HL-60/S4 treated with retinoic acid at 250 ng/mL for 4 days and 3 days (cell line): ENCODE measurements around the gene POLR2H.

Experiments used
- in situ Hi-C: fragments of 300-500 bp; cut with MboI; formaldehyde crosslinking; loops from 2 replicates; pipeline ENCODE4 v1.7.0; 2022; ENCODE audit warnings: low sequenced_read_pairs

Gene POLR2H

GRCh38 chr3:184351511-184352148 is 9.9 kb upstream of the POLR2H start:
- in situ Hi-C loops, result loop anchor here (25.0 kb wide), 2 partner anchors 186 to 411 kb away; no protein-coding TSS in a partner anchor

- in situ Hi-C loops, result loop anchor here (25.0 kb wide), 2 partner anchors 185 to 410 kb away; no protein-coding TSS in a partner anchor
Observed at GRCh38 chr3:184352149-184352785, 9.2 kb upstream of the POLR2H start.

- in situ Hi-C loops, result loop anchor here (25.0 kb wide), 2 partner anchors 184 to 409 kb away; no protein-coding TSS in a partner anchor
Observed at GRCh38 chr3:184352897-184353545, 8.5 kb upstream of the POLR2H start.

- in situ Hi-C loops, result loop anchor here (25.0 kb wide), 2 partner anchors 184 to 409 kb away; no protein-coding TSS in a partner anchor
Observed at GRCh38 chr3:184353546-184353941, 8.0 kb upstream of the POLR2H start.

GRCh38 chr3:184354121-184354728 is 7.3 kb upstream of the POLR2H start:
- in situ Hi-C loops, result loop anchor here (25.0 kb wide), 2 partner anchors 183 to 408 kb away; no protein-coding TSS in a partner anchor

- in situ Hi-C loops, result loop anchor here (25.0 kb wide), 2 partner anchors 183 to 408 kb away; no protein-coding TSS in a partner anchor
Observed at GRCh38 chr3:184354754-184355153, 6.8 kb upstream of the POLR2H start.

GRCh38 chr3:184355261-184356040 is 6.1 kb upstream of the POLR2H start:
- in situ Hi-C loops, result loop anchor here (25.0 kb wide), 2 partner anchors 182 to 407 kb away; no protein-coding TSS in a partner anchor

GRCh38 chr3:184357248-184358123 is 4.0 kb upstream of the POLR2H start:
- in situ Hi-C loops, result loop anchor here (25.0 kb wide), 2 partner anchors 180 to 405 kb away; no protein-coding TSS in a partner anchor

- in situ Hi-C loops, result loop anchor here (25.0 kb wide), 2 partner anchors 179 to 404 kb away; no protein-coding TSS in a partner anchor
Observed at GRCh38 chr3:184358124-184358767, 3.3 kb upstream of the POLR2H start.

GRCh38 chr3:184358921-184359350 is 2.6 kb upstream of the POLR2H start:
- in situ Hi-C loops, result loop anchor here (25.0 kb wide), 2 partner anchors 178 to 403 kb away; no protein-coding TSS in a partner anchor

- in situ Hi-C loops, result loop anchor here (25.0 kb wide), 2 partner anchors 178 to 403 kb away; no protein-coding TSS in a partner anchor
Observed at GRCh38 chr3:184359610-184360009, 1.9 kb upstream of the POLR2H start.

- in situ Hi-C loops, result loop anchor here (25.0 kb wide), 2 partner anchors 177 to 402 kb away; no protein-coding TSS in a partner anchor
Observed at GRCh38 chr3:184360070-184360928, 1.2 kb upstream of the POLR2H start.

- in situ Hi-C loops, result loop anchor here (25.0 kb wide), 2 partner anchors 176 to 401 kb away; no protein-coding TSS in a partner anchor
Observed at GRCh38 chr3:184360929-184361531, 480 bp upstream of the POLR2H start.

GRCh38 chr3:184361932-184362667 is 590 bp downstream of the POLR2H start:
- in situ Hi-C loops, result loop anchor here (25.0 kb wide), 2 partner anchors 175 to 400 kb away; no protein-coding TSS in a partner anchor

- in situ Hi-C loops, result loop anchor here (25.0 kb wide), 2 partner anchors 174 to 399 kb away; no protein-coding TSS in a partner anchor
Observed at GRCh38 chr3:184362668-184363546, 1.4 kb downstream of the POLR2H start.
